ENCODE results near the gene SLC15A4.

Gene SLC15A4

GRCh38 chr12:128752386-128752785 lies 71.4 kb downstream of the SLC15A4 start:
- H3K4me3 ChIP-seq (ENCODE audit: low read depth, low read length): no peak overlapping the region
- no peak for TF ChIP-seq CTCF (IDR thresholded peaks at IDR 0.05; ENCODE audit: insufficient read depth, low read length, missing control alignments)
- no peak for DNase-seq (ENCODE audit: low read depth, low spot score)
- ChIA-PET POLR2A (no interaction called here), CTCF (no interaction called here)

- TF ChIP-seq CTCF (IDR thresholded peaks at IDR 0.05; ENCODE audit: insufficient read depth, low read length, missing control alignments): no peak
These were observed 76.3 kb downstream of the SLC15A4 start for GRCh38 chr12:128747441-128747840.

GRCh38 chr12:128745772-128746689 lies 77.7 kb downstream of the SLC15A4 start:
- DNase-seq (ENCODE audit: low read depth, low spot score): no peak
- POLR2A ChIA-PET: no interaction called here

More at GRCh38 chr12:128747441-128747840, 76.3 kb downstream of the SLC15A4 start:
- ChIA-PET CTCF (no interaction called here), POLR2A (no interaction called here)
- no peak for DNase-seq (ENCODE audit: low read depth, low spot score)
- no peak overlapping the region for H3K4me3 ChIP-seq (ENCODE audit: low read depth, low read length)

GRCh38 chr12:128743916-128744315 lies 79.8 kb downstream of the SLC15A4 start:
- no peak for DNase-seq (ENCODE audit: low read depth, low spot score)
- no peak overlapping the region for H3K4me3 ChIP-seq (ENCODE audit: low read depth, low read length)
- ChIA-PET CTCF (no interaction called here), POLR2A (no interaction called here)
- no peak for TF ChIP-seq CTCF (IDR thresholded peaks at IDR 0.05; ENCODE audit: insufficient read depth, low read length, missing control alignments)

More at GRCh38 chr12:128745772-128746689, 77.7 kb downstream of the SLC15A4 start:
- CTCF ChIA-PET: no interaction called here
- no peak for TF ChIP-seq CTCF (IDR thresholded peaks at IDR 0.05; ENCODE audit: insufficient read depth, low read length, missing control alignments)
- no peak overlapping the region for H3K4me3 ChIP-seq (ENCODE audit: low read depth, low read length)
